ENCODE measurements around the gene TDRD3. TPM values are rescaled to one million over a fixed set of nuclear protein-coding genes. Genes with fewer than 3 reads are reported as not detected.

Gene TDRD3
- total RNA-seq, 2 donors from 2014 or later = 12.6 to 17.4 TPM

DNA sequence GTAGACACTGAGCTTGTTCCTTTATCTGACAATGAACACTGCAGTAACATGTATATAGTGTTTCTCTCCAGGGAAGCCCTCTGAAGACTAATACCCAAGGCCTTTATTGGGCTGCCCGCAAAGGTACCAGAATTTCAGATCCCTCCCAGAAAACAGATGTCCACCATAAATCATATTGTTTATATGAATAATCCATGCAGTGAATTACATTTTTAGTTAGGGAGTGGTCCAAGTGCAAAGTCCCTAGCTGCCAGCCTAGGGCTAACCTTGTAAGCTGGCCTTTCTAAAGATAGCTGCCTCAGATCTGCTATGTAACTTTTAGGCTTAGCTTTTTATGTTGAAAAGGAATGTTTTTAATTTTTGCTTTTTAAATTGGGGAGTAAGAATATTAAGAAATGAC lies 44.7 kb downstream of the TDRD3 start:
- Mint-ChIP-seq H3K4me1 (ENCODE audit: low read depth in 2 of 2) (peaks cover 8 to 12% of the 10 kb centered on the region in 2 donors), H3K36me3 (no peaks in the 10 kb centered on the region), H3K4me3 (no peak overlapping the region), H3K27me3 (no peaks in the 10 kb centered on the region), H3K27ac (no peak overlapping the region), H3K9me3 (no peaks in the 10 kb centered on the region)
- DNase-seq (ENCODE audit: low spot score) (no peak), ATAC-seq (no peak)

DNA sequence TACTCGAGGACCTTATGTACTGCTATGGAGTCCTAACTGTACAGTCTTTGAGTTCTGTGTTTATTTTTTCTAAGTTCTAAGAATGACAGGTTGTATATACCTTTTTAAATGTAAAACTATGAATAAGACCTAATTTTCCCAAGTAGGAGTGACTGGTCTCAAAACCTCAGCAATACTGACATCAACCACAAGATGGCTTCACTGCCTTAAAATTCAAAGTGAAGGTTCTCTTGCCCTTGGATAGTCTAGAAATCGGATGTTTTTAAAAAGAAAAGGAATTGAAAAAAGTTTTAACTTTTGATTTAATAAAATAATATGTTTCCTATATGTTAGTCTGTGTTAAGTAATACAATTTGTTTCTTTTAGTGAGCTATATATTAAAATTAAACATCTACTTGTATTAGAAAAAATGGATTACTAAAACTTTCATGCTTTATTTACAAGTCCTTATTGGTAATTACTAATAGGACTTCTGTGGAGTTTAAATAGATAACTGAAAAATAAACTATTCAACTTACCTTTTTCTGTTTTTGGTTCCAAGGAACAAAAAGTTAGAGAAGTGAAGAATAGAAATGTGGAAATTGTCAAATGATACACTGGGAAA lies 52.0 kb downstream of the TDRD3 start:
- H3K4me1 Mint-ChIP-seq (ENCODE audit: low read depth in 2 of 2) = no peaks in the 10 kb centered on the region
- no peak for ATAC-seq
- H3K9me3 Mint-ChIP-seq = no peaks in the 10 kb centered on the region
- DNase-seq (ENCODE audit: low spot score) = no peak
- H3K27ac Mint-ChIP-seq = no peak overlapping the region
- no peaks in the 10 kb centered on the region for H3K27me3 Mint-ChIP-seq
- H3K4me3 Mint-ChIP-seq = no peak overlapping the region
- H3K36me3 Mint-ChIP-seq = no peaks in the 10 kb centered on the region

DNA sequence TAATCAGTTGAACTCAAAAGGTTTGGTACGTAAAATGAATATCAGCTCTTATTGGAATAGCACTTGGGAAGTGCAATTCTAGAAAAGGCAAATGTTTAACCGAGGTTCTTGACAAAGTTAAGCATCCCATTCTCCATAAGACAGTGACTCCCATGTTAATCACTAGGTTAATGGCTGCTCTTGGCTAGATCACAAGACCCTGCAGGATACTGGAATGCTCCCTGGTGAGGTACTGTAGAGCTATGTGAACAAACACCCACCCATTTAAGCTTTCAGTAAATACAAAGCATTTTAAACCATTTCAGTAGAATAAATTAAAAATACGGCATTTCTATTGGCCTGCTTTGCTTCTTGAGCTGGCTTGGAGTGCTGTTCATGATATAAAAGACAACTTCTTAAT lies 56.5 kb downstream of the TDRD3 start:
- ATAC-seq = no peak
- no peak overlapping the region for H3K27ac Mint-ChIP-seq
- no peak overlapping the region for H3K4me3 Mint-ChIP-seq
- no peaks in the 10 kb centered on the region for H3K36me3 Mint-ChIP-seq
- no peaks in the 10 kb centered on the region for H3K27me3 Mint-ChIP-seq
- H3K4me1 Mint-ChIP-seq (ENCODE audit: low read depth in 2 of 2) = no peaks in the 10 kb centered on the region
- H3K9me3 Mint-ChIP-seq = no peaks in the 10 kb centered on the region
- no peak for DNase-seq (ENCODE audit: low spot score)

DNA sequence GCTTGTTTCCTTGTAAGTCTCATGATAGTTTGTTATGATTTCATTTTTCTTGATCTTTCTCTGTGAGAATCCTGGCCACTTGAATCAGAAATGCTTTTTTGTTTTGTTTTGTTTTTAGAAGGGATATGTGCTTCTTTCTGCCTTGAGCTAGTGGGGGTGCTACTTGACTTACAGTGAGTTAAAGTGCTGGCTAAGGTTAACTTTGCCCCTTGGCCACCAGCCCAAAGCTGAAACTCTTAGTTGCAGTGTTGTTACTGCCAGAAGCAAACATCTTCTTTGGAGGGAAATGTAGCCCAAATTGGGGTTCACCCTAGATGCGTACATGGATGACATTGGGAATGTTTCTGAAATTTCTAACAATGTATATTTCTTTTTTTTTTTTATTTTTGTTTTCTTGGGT lies 57.4 kb downstream of the TDRD3 start:
- H3K36me3 Mint-ChIP-seq = no peaks in the 10 kb centered on the region

DNA sequence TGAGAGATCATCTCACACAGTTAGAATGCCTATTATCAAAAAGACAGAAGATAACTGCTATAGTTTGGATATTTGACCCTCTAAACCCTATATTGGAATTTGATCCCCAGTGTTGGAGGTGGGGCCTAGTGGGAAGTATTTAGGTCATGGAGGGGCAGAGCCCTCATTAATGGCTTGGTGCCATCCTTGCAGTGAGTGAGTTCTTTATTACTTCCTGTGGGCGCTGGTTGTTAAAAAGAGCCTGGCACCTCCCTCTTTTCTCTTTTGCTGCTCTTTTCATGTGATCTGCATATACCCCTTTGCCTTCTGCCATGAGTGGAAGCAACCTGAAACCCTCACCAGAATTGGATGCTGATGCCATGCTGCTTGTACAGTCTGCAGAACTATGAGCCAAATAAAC lies 66.8 kb downstream of the TDRD3 start:
- Mint-ChIP-seq H3K9me3 (no peaks in the 10 kb centered on the region), H3K27me3 (no peaks in the 10 kb centered on the region), H3K36me3 (peaks cover 4% of the 10 kb centered on the region), H3K27ac (no peak overlapping the region), H3K4me1 (ENCODE audit: low read depth in 2 of 2) (peaks cover 0 to 16% of the 10 kb centered on the region in 2 donors), H3K4me3 (no peak overlapping the region)
- ATAC-seq (no peak), DNase-seq (ENCODE audit: low spot score) (no peak)

More for the DNA sequence above, 57.4 kb downstream of the TDRD3 start:
- DNase-seq (ENCODE audit: low spot score) (no peak), ATAC-seq (no peak)
- H3K4me3 Mint-ChIP-seq = no peak overlapping the region
- no peaks in the 10 kb centered on the region for H3K4me1 Mint-ChIP-seq (ENCODE audit: low read depth in 2 of 2)
- no peak overlapping the region for H3K27ac Mint-ChIP-seq
- H3K27me3 Mint-ChIP-seq = no peaks in the 10 kb centered on the region
- no peaks in the 10 kb centered on the region for H3K9me3 Mint-ChIP-seq

DNA sequence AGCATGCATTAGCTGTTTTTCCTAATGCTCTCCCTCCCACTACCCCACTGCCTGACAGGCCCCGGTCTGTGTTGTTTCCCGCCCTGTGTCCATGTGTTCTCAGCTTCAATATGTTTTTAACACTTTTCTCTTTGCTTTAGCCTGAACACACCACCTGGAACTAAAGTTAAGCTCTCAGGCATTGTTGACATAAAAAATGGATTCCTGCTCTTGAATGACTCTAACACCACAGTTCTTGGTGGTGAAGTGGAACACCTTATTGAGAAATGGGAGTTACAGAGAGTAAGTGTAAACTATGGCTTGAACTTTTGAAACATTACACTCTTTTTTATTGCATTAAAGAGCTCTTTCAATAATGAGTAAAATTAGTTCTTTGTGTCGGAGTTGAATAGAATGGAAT lies 70.1 kb downstream of the TDRD3 start:
- Mint-ChIP-seq H3K4me1 (ENCODE audit: low read depth in 2 of 2) (peaks cover 0 to 16% of the 10 kb centered on the region in 2 donors), H3K36me3 (peaks cover 6% of the 10 kb centered on the region), H3K4me3 (no peak overlapping the region), H3K27ac (no peak overlapping the region), H3K27me3 (no peaks in the 10 kb centered on the region), H3K9me3 (no peaks in the 10 kb centered on the region)
- DNase-seq (ENCODE audit: low spot score) = no peak
- ATAC-seq = no peak

DNA sequence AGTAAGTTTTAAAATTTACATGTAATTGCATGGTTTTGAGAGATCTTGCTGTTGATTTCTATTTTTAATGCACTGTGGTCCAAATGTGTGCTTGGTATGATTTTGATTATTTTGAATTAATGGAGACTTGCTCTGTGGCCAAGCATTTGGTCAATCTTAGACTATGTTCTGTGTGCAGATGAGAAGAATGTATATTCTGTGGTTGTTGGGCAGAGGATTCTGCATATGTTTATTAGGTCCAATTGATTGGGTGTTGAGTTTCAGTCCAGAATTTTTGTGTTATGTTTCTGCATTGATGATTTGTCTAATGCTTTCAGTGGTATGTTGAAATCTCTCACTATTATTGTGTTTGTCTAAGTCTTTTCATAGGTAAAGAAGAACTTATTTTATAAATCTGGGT lies 82.3 kb downstream of the TDRD3 start:
- Mint-ChIP-seq H3K9me3 (peaks cover 7% of the 10 kb centered on the region), H3K27ac (no peak overlapping the region), H3K27me3 (no peaks in the 10 kb centered on the region), H3K36me3 (peaks cover 51% of the 10 kb centered on the region), H3K4me3 (no peak overlapping the region), H3K4me1 (ENCODE audit: low read depth in 2 of 2) (peaks cover 6% of the 10 kb centered on the region in 2 donors)
- no peak for ATAC-seq
- DNase-seq (ENCODE audit: low spot score) = no peak

DNA sequence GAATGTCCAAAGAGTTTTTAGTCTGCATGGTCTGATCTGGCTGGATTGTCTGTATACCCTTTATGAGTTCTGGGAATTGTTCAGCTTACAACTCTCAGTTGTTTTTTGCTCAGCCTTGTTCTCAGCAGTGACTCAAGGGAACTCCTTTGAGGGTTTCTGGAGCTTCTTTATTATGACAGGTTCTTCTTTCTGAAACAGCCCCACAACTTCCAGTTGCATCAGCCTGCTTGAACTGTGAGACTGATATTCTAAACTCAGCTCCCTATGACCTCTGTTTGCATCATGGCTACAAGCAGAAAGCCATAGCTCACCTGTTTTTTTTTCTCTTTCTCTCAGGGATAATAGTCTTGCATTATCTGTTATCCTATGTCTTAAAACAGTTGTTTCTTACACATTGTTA lies 85.0 kb downstream of the TDRD3 start:
- Mint-ChIP-seq H3K9me3 (peaks cover 7% of the 10 kb centered on the region), H3K4me3 (no peak overlapping the region), H3K27me3 (no peaks in the 10 kb centered on the region)

DNA sequence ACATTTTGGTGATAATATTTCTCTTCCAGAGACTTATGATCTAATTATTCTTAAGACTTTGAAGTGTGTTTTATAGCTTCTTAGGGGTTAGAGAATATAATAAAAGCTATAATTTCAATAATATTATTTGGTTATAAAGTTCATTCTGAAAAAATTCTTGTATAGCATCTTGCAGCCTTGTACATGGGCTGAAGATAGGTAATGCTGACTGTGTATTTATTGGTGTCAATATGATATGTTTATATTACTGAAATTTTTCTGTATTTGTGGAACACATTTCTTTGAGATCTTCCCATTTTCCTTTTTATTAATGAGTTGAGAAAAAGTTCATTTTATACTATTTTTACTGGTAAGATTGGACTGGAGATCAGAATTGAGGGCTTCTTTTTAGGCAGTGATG lies 87.8 kb downstream of the TDRD3 start:
- H3K9me3 Mint-ChIP-seq = peaks cover 3% of the 10 kb centered on the region
- no peak for ATAC-seq
- H3K27me3 Mint-ChIP-seq = no peaks in the 10 kb centered on the region
- H3K27ac Mint-ChIP-seq = no peak overlapping the region
- DNase-seq (ENCODE audit: low spot score) = no peak
- H3K4me3 Mint-ChIP-seq = no peak overlapping the region
- peaks cover 38% of the 10 kb centered on the region for H3K36me3 Mint-ChIP-seq
- H3K4me1 Mint-ChIP-seq (ENCODE audit: low read depth in 2 of 2) = peaks cover 6 to 8% of the 10 kb centered on the region in 2 donors

More for the DNA sequence above, 85.0 kb downstream of the TDRD3 start:
- ATAC-seq = no peak
- peaks cover 41% of the 10 kb centered on the region for H3K36me3 Mint-ChIP-seq
- peak overlapping the region in 1 of 2 donors; percentile 56 for H3K27ac Mint-ChIP-seq
- DNase-seq (ENCODE audit: low spot score) = no peak
- peaks cover 6% of the 10 kb centered on the region in 2 donors for H3K4me1 Mint-ChIP-seq (ENCODE audit: low read depth in 2 of 2)

DNA sequence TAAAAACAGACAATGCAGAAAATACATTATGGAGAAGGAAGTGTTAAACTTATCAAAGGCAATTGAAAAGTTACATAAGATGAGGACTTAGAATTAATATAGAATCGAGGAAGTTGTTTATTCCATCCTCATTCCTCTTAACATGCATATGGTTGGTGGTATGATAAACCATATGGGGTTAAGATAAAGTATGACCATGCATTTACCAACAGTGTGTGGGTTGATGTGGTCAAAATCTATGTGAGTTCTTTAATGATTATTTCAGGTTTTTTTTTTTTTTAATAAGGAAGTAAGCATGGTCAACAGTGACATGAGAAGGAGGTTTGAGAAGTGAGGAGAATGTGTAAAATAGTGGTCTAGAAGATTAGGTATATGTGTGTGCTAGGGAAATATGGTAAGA lies 94.5 kb downstream of the TDRD3 start:
- no peak for ATAC-seq
- H3K27ac Mint-ChIP-seq = no peak overlapping the region
- peaks cover 5% of the 10 kb centered on the region for H3K9me3 Mint-ChIP-seq
- H3K4me1 Mint-ChIP-seq (ENCODE audit: low read depth in 2 of 2) = peaks cover 5 to 12% of the 10 kb centered on the region in 2 donors
- DNase-seq (ENCODE audit: low spot score) = no peak
- no peak overlapping the region for H3K4me3 Mint-ChIP-seq
- H3K36me3 Mint-ChIP-seq = peaks cover 41% of the 10 kb centered on the region
- H3K27me3 Mint-ChIP-seq = no peaks in the 10 kb centered on the region

DNA sequence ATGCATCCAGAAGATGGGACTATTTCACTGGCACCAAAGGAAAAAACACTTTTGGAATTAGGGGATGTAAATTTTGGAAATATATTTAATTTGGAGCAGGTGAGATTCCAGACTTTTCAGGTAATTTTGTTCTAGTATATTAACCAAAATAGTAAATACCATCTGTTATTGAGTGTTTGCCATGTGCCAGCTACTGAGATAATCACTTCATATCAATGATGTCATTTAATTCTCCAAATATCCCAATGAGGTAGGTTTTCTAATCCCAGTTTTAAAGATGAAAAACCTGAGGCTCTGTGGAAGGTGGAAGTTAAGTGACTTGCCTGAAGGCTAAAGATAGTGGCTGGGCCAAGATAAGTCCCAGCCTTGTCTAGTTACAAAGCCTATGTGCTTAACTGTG lies 95.2 kb downstream of the TDRD3 start:
- H3K4me1 Mint-ChIP-seq (ENCODE audit: low read depth in 2 of 2) = peaks cover 5 to 12% of the 10 kb centered on the region in 2 donors
- DNase-seq (ENCODE audit: low spot score) = no peak
- H3K36me3 Mint-ChIP-seq = peaks cover 38% of the 10 kb centered on the region
- H3K9me3 Mint-ChIP-seq = peaks cover 5% of the 10 kb centered on the region
- no peak overlapping the region for H3K27ac Mint-ChIP-seq
- H3K4me3 Mint-ChIP-seq = no peak overlapping the region
- no peaks in the 10 kb centered on the region for H3K27me3 Mint-ChIP-seq
- ATAC-seq = no peak

DNA sequence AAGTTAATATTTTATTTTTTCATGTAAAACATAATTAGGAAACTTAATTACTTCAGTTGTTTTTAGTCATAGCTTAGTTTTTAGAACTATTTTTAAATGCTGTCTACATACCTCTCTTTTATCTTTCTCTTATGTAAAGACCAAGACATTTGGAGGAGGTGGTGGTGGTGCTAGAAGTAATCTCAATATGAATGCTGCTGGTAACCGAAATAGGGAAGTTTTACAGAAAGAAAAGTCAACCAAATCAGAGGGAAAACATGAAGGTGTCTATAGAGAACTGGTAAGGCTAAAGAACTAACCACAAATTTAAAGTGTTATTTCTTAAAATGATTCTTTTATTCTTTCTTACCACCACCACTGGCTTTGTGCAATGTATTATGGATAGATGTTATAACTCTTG lies 97.3 kb downstream of the TDRD3 start:
- DNase-seq (ENCODE audit: low spot score) (no peak), ATAC-seq (no peak)
- Mint-ChIP-seq H3K9me3 (peaks cover 2% of the 10 kb centered on the region), H3K27ac (no peak overlapping the region), H3K36me3 (peaks cover 33% of the 10 kb centered on the region), H3K4me1 (ENCODE audit: low read depth in 2 of 2) (peaks cover 5 to 7% of the 10 kb centered on the region in 2 donors), H3K27me3 (no peaks in the 10 kb centered on the region), H3K4me3 (no peak overlapping the region)

DNA sequence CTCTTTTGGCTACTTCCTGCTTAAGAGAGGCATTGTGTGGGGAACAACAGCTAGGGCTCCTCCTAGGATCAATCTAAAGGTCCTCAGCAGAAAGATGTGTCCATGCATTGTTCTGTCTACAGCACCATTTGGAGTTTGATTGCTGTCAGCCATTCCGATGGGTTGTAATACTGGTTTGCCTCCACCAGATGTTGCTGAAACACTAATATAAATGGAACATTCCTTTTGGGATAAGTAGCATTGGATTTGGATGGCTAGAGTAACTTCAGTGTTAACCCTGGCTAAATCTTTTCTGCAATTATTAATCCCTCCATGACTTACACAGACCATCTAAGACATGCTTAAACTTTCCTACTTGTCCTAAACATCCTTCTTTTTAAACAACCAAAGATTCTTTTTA lies 104.2 kb downstream of the TDRD3 start:
- no peak for ATAC-seq
- H3K4me1 Mint-ChIP-seq (ENCODE audit: low read depth in 2 of 2) = no peaks in the 10 kb centered on the region
- no peak overlapping the region for H3K4me3 Mint-ChIP-seq
- peaks cover 15% of the 10 kb centered on the region for H3K9me3 Mint-ChIP-seq
- H3K36me3 Mint-ChIP-seq = peaks cover 39% of the 10 kb centered on the region
- DNase-seq (ENCODE audit: low spot score) = no peak
- no peaks in the 10 kb centered on the region for H3K27me3 Mint-ChIP-seq
- no peak overlapping the region for H3K27ac Mint-ChIP-seq

DNA sequence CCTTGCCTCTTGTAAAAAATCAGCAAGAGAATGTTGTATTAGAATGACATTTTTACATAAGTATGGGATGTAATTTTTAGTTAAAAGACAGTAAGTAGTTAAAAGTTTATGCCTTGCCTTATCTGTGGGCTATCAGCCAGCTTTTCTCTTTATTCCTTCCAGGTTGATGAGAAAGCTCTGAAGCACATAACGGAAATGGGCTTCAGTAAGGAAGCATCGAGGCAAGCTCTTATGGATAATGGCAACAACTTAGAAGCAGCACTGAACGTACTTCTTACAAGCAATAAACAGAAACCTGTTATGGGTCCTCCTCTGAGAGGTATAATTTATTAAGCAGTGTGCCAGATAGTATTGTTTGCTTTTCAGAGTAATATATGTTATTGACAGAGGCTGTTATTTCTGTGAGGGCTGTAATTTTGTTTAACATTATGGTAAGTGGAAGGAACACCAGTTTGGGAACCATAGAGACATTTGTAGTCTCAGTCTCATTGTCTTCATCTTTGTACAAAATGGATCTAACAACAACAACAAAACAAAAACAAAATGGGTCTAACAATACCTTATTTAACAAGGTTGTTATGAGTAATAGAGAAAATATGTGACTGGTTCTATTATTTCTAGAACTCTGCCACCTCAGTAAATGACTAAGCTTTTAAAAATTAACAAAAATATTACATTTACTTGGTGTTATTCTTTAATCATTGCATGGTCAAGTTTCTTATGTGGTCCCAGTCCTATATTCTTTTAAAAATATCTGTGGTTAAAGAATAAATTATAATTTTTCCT lies 112.8 kb downstream of the TDRD3 start:
- Mint-ChIP-seq H3K27ac (no peak overlapping the region), H3K9me3 (peaks cover 5% of the 10 kb centered on the region), H3K36me3 (peaks cover 32% of the 10 kb centered on the region), H3K27me3 (no peaks in the 10 kb centered on the region), H3K4me3 (no peak overlapping the region), H3K4me1 (ENCODE audit: low read depth in 2 of 2) (peaks cover 0 to 5% of the 10 kb centered on the region in 2 donors)
- no peak for ATAC-seq
- DNase-seq (ENCODE audit: low spot score) = no peak
